NCI-H69 (cell line): Measurements from ENCODE around the gene RASSF4.

ENCODE experiments used
- DNase-seq: peaks from one replicate; lab custom pipeline; 2025; lab: John Stamatoyannopoulos, UW

The RASSF4 gene, protein sequence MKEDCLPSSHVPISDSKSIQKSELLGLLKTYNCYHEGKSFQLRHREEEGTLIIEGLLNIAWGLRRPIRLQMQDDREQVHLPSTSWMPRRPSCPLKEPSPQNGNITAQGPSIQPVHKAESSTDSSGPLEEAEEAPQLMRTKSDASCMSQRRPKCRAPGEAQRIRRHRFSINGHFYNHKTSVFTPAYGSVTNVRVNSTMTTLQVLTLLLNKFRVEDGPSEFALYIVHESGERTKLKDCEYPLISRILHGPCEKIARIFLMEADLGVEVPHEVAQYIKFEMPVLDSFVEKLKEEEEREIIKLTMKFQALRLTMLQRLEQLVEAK

DNA sequence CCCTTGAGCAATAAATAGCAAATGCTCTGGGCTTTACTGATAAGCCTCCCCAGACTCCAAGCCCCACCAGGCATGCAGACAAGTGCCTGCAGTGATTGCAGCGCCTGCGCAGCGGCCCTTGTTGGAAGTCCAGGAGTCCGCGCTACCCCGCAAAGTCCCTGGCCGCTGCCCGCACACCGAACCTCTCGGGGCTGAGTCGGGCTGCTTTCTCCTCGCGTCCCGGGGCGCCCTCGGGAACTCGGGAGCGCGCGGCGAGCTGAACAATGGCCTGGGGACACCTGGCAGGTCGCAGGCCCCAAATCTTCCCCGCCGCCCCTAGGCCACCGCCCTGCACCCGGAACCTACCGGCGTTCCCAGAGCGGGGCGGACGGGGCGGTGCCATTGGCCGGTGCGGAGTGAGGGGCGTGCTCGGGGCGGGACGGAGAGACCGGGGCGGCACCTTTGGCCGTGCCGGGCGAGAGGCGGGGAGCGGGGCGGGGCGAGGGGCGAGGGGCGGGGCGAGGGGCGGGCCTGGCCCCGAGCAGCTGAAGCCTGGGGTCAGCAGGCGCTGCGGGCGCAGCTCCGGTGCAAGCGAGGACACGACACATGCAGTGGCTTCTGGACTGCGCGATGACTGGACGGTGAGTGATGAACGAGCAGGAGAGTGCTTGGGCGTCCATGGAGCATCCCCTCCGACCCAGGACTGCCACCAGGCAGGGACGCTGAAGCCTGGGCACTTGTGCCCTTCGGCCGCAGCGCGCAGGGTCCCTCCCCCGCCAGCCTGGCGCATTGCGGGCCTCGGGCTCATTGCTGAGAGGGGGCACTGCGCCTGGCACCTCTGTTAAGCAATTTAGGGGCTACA is at the start of gene RASSF4:
TSS of gene RASSF4 (plus strand) at position 556 of the 841 bp plus-strand sequence. CDS start 10,401 bp downstream, outside the sequence.
- peak; percentile 83 for DNase-seq

DNA sequence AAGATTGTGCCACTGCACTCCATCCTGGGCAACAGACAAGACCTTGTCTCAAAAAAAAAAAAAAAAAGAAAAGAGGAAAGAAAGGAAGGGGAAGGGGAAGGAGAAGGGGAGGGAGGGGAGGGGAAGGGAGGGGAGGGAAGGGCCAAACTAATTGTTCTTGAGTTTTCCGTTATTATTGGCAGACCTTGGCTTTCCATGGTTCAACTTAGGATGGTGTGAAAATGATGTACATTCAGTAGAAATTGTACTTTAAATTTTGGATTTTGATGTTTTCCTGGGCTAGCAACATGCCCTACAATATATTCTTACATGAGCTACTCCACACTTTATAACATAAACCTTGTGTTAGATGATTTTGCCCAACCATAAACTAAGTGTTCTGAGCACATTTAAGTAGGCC is 49.7 kb upstream of the RASSF4 start:
- no peak for DNase-seq

DNA sequence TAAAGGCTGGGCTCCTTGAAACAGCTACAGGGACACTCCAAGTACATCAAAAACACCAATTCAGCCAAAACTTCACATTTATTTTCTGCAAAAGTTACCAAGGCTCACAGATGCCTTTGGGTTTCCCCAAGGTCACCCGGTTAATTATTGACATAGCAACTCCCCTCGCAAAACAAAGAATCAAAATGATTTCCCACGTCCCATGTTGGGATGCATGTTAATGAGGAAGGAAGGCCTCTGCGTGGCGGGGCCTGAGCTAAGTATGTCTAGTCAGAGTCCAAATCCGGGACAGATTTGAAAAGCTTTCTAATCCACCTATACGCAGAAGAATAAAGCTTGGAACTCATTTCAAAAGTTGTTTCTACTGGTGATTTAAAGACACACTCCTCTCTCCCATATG is 49.0 kb upstream of the RASSF4 start:
- no peak for DNase-seq

DNA sequence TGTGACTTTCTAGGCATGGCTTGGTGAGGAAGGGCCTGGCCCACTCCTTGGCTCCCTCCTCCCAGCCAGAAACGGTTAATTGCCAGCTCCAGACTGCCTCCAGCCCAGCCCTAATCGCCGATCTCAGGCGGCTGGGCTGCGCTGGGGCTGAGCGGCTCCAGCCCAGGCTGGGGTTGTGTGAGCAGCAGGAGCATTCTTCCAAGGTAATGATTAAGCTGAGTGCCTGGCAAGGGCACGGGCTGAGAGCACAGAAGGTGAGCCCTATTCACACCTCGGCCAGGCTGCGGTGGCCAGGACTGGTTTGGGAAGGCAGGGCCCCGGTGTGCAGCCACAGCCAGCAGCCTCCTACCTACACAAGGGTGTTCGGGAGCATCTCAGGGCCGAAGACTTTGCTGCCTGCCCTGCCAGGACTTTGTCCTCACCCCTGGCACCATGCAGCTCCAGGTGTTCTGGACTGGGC is 48.5 kb upstream of the RASSF4 start, which contains the start of gene TMEM72:
TSS of gene TMEM72 (plus strand) at position 257 of the 460 bp plus-strand sequence. CDS start at position 433, 176 bp downstream.
- no peak for DNase-seq

DNA sequence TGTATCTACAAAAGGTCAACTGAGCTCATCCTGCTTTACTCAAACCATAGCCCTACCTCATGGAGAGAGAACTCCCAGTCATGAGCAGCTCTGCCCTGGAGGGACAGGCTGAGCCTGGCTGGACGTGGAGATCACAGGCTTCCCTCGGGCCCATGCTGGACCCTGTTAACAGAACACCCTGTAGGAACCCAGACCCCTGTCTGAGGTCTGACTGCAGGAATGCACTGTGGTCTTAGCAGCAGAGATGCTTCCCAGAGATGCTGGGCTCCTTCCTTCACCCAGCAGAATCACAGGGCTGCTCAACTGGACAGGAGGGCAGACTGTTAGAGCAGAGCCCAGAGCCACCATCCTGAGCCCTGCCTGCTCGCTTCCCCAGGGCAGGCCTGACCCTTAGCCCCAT is 47.7 kb upstream of the RASSF4 start:
- DNase-seq: no peak

DNA sequence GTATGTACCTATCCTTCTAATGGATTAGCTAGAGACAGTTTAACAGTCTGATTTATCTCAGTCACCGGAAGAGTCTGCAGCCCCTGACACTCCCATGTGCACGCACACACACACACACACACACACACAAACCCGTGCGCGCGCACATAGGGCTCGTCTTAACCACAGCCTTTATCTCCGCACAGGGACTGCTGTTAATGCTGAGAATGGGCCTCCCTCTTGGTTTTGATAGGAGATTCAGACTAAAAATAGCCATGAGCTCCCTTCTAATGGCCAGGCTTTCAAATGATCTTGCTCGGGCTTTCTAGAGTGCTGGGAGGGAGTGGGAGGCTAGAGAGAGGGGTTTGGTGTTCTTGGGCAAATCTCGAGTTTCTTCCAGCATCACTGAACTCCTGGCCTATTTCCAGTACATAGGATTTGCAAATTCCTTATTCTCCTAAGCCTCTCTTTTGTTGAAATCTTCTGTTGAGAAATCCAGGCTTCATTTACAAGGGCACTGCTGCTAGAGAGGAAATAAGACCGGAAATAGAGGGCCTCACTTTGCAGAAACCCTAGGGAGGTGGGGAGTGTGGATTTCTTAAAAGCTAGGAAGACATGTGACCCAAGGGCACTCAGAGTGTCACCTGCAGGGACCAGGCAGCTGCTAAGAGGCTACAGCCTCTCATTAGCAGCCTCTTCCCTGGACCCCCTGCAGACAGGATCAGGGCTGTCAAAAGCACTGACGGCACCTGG is 46.1 kb upstream of the RASSF4 start:
- peak; percentile 9 for DNase-seq

DNA sequence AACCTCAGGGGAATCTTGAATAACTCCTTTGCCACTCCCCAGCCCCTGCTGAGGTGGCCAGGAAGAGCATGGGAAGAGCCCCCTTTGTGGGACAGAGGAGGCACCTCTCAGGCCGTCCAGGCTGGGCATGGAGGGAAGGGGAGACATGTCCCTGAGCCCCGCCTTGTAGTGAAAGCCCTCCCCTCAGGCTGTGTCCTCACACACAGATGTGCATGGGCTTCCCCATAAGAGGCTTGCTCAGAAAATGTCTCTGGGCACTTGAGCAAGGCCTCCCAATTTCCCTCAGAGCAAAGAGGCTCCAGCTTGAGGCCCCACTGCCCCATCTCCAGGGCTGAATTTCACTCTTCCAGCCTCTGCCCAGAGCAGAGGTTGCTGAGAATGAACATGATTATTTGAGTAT is 44.7 kb upstream of the RASSF4 start:
- DNase-seq: no peak

DNA sequence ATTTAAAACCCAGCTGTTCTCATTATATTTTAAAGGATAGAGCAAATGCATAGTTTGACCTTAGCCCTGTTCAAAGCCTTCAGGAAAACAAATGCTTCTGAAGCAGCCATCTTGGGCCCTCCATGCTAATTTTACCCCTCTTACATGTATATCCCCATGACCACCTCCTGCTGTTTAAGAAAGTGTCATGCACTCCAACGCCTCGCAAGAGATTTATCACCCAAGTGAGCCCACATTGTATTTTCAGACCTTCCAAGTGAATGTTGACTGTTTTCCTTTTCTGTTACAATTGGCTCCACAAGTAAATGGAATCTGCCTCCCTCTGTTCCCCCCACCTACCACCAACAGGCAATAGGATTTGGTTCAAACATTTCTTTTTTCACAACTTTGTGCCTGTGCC is 43.2 kb upstream of the RASSF4 start:
- DNase-seq: no peak

DNA sequence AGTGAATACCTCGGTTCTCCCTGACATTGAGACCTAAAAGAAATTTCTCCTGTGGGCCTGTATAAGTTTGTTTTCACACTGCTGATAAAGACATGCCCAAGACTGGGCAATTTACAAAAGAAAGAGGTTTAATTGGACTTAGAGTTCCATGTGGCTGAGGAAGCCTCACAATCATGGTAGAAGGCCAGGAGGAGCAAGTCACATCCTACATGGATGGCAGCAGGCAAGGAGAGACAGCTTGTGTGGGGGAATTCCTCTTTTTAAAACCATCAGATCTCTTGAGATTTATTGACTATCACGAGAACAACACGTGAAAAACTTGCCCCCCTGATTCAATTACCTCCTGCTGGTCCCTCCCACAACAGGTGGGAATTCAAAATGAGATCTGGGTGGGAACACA is 41.8 kb upstream of the RASSF4 start:
- DNase-seq: no peak

DNA sequence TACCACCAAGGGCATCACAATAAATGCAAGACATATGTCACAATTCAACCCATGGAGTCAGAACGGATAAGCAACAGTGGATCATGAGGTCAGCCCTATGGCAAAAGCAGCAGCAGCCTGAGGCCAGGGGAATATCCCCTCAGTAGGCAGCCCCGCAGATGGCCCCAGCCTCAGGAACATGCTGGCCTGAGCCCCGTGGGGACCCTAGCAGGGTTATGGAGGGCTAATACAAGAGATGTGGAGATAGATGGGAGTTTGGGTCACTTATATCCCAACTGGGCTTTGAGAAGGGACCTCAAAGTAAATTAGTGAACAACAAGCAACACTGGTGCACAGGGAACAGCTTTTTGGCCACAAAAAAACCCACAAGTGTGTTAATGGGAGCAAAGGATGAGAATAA is 39.4 kb upstream of the RASSF4 start:
- DNase-seq: no peak

DNA sequence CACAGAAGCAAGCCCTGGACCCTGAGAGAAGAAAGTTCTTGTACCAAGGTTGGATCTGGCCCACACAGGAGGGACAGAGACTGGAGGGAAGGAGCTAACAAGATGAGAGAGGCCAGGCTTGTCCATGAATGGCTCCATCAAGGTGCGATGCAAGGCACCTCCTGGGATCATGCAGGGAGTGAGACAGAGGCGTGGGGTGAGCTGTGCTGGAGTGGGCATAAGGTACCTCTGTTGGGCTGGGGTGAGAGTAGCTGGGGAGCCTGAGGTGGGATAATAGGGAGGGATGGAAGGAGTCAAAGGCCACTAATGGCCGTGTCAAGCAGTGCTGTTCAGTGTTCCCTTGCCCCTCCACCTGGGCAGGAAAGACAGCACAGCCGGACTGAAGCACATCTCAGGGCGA is 38.5 kb upstream of the RASSF4 start:
- DNase-seq: no peak

DNA sequence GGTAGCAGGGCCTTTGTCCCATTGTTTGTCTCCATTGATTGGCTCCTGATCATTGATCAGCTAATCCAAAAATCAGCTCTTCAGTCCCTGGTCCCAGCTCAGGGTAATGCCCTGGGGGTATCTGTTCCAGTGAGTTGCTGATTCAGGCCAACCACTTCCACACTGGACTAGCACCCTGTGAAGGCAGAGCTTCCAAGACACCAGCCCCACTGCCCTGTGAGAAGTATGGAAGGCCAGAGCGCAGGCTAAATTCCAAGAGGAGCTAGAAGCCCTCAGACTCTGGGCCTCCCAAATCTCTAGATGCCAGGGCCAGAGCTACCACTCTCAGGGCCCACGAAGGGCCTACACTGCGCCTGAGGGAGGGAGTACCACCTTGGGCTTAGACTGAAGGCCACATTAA is 38.1 kb upstream of the RASSF4 start:
- no peak for DNase-seq

DNA sequence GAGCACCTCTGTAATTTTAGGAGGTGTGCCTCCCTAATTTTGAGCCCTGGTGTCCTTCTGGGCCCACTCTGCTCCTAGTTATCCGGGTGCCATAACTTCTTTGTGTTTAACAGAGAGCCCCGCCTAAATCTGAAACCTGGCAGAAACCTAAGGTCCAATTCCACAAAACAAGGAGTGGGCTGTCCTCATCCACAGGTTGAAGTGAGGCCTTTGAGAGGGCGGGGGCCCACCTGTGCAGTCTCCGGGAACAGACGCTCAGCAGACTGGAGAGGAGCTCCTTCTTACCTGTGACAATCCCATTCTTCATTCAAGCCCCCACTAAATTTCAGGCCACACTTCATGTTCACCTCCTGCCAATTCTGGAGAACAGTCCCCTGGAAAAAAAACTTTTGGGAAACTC is 37.6 kb upstream of the RASSF4 start:
- DNase-seq: no peak

DNA sequence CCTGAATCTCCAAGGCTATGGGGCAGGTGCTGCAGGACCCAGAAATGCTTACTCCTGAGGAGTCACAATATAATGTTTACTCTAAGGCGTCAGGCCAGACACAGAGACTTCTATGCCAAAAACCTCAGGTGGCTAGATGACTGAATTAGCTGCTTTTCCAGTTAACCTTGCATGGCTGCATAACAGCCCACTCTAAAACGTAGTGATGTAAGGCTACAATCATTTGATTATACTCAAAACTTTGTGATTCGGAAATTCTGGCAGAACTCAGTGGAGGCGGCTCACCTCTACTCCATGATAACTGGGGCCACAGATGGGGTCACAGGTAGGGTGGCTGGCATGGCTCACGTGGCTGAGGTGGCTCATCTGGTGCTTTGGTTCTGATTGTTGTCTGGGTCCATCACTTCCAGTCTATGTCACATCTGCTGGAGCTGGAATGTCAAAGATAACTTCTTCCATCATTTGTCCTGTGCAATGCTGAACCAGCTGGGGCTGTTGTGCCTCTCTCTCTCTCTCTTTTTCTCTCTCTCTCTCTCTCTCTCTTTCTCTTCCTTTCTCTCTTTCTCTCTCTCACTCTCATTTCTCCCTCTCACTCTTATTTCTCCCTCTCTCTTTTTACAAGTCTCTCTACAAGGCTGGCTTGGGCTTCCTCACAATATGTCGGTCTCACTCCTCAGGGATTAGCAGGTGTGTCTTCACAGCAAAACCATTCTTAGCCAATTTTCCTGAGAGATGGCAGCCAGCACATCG is 36.6 kb upstream of the RASSF4 start:
- no peak for DNase-seq

DNA sequence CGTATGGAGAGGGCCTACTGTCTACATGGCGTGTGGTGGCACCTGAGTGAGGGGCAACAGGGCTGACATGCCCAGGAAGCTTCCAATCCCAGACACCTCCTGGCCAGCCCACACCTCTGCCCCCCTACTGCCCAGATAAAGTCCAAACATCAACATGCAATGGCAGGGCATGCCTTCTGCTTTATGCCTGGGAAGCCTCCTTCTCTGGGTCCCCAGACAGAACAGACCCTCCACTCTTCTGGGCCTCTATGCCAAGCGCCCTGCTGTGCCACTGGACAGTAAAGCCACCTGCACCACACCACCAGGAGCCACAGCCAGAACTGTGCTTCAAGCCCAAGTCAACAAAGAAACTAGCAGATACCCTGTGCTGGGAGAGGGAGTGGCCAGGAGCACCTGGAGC is 36.0 kb upstream of the RASSF4 start:
- DNase-seq: no peak

DNA sequence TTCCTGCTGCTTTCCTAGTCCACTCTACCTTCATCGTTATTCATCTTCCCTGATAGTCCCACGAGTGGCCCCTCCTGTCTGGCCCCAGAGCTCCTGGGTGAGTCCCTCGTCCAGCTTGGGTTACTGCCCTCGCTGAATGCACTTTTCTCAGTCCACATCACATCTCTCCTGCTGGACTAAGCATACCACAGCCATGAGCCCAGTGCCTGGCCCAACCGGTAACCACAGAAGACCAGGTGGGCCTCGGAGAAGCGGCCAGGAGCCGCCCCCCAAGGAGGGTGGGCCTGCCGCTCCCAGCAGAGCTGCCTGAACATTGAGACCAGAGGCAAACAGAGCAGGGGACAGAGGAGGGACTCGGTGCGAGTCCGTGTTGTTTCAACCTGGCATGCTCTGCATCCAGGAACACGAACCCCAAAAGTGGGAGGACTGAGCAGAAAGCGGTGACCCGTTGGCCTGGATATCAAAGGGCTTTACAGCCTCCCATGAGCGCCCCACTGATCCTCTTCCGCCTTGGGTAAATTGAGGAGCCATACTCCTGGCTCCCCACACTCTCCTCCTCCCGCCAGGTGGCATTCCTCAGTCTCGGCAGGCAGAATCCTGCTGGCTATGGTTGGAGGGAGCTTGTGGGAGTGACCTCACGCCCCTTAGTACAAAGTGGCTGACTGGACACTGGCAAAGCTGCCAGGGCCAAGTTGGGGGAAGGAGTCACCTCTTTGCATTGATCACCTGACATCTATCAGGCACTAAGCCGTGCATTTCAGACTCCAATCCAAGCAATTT is 35.2 kb upstream of the RASSF4 start:
- no peak for DNase-seq

DNA sequence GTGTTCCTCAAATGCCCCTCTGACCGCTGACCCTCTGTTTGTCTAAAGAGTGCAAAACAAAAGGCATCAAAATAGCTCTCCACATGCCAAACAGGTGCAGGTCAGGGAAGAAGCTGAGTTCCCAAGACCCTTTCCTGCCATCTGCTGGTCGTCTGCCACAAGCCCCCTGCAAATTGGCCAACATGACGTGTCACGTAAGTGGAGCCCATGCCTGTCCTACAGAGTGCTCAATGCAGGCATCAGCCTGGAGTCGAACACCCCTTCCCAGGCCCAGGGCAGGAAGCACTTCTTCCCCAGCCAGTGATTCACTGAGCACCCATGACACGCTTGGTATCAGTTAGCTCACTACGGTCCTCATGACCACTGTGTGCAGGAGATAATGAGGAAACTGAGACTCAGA is 34.4 kb upstream of the RASSF4 start:
- peak; percentile 24 for DNase-seq

DNA sequence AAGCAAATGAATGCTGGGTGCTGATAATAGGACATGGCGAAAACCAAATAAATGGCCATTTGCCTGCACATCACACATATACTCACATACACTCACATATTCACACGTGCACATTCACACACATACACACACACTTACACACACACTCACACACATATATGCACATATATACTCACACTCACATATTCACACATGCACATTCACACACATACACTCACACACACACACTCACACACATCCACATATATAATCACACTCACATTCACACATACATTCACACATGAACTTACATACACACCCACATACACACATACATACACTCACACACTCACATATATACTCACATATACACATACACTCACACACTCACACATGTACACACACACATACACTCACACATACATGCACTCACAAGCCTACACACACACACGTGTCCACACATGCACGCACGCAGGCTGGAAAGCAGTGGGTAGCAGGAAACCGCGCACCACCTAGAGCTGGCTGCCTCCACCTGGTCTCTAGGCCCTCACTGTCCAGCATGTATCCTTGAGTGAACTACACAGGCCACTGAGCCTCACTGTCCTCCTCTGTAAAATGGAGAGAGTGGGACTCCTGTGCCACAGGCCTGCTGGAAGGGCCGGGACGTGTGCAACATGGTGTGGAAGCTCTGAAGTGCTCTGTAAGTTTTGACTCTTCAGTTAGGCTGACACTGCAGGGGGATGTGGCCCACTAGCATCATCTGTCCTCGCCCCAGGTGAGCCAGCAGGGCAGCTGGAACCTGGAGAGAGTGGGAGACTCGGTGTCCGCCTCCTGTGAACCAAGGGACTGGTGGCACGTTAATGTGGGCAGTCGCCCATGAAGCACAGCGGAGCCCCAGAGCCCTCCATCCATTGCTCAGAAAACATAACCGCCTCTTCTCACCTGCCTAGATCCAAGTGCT is 33.5 kb upstream of the RASSF4 start:
- DNase-seq: no peak

DNA sequence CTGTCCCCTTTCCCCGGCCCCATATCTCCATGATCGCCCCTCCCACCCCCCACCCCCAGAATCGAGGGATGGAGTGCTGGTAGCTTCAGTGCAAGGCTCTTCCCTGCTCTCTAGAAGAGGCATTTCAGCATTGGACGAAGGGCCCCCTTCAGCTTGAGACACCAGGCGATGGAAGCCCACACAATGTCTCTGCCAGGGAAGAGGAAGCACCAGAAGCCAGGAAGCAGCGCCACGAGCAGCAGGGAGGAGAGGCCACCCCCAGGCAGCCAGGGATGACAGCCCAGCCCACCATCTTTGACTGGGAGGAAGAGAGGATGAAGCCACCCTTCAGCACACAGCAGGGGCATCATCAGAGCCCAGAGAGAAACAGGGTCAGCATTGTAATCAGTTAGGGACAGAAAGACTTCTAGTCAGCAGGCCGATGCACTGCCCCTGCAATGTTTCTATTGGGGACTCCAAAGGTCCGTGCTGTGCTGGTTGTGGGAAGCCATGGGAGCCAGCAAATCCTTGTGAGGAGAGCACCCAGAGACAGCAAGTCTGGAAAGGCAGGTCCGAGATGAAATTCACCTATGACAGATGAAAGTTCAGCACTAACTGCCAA is 32.8 kb upstream of the RASSF4 start:
- no peak for DNase-seq
